Gastroesophageal sphincter (tissue), 4 donors: ENCODE data around the gene PLCB4. TPM values are rescaled to one million over a fixed set of nuclear protein-coding genes. Genes with fewer than 3 reads are reported as not detected.
"Not testable (repeated sequence)": the region's sequence is repeated elsewhere in the genome, so short reads cannot be mapped to it uniquely, and the experiment has no call there.

Experiments
- ATAC-seq: fragments of 150-250 bp; one replicate; pipeline ENCODE4 v1.9.1; 2016; ENCODE audit warnings: mild to moderate bottlenecking, moderate library complexity
- H3K27ac ChIP-seq, 4 donors: fragments of 200-600 bp; sonication (generic) in 3 of 4; 1 replicate in 3 of 4; 2 replicates in 1 of 4; pipeline ENCODE4 v1.5.1; 2016 to 2019
- H3K27me3 ChIP-seq: fragments of 200-600 bp; sonication (generic); one replicate; pipeline ENCODE4 v1.5.1; 2019
- H3K36me3 ChIP-seq, 2 donors: fragments of 200-600 bp; sonication (generic); one replicate each; pipeline ENCODE4 v1.5.1; 2019; ENCODE audit warnings: control low read depth in 1 of 2
- H3K4me1 ChIP-seq, 3 donors: fragments of 200-600 bp; sonication (generic); 1 replicate in 2 of 3; 2 replicates in 1 of 3; pipeline ENCODE4 v1.5.1; 2016 to 2019; ENCODE audit warnings: control low read depth in 2 of 3
- H3K4me3 ChIP-seq, 2 donors: fragments of 200-600 bp; sonication (generic); one replicate each; pipeline ENCODE4 v1.5.1; 2019; ENCODE audit warnings: mild to moderate bottlenecking in 1 of 2, moderate library complexity in 1 of 2
- H3K9me3 ChIP-seq, 3 donors: fragments of 200-600 bp; sonication (generic); one replicate each; pipeline ENCODE4 v1.5.1; 2017 to 2019; ENCODE audit warnings: control low read depth in 2 of 3
- EP300 ChIP-seq: sonication (generic); formaldehyde crosslinking; IDR thresholded peaks from one replicate; pipeline ENCODE4 v1.6.1; 2017; ENCODE audit warnings: antibody characterized with exemption, mild to moderate bottlenecking
- POLR2A ChIP-seq, 2 donors: fragments of 450-650 bp; IDR thresholded peaks; one replicate each; pipeline ENCODE4 v1.6.1; 2017; ENCODE audit warnings: antibody characterized with exemption in 2 of 2, mild to moderate bottlenecking in 2 of 2, moderate library complexity in 1 of 2
- POLR2AphosphoS5 ChIP-seq: sonication (generic); formaldehyde crosslinking; IDR thresholded peaks from one replicate; pipeline ENCODE4 v1.6.1; 2017; ENCODE audit warnings: antibody characterized with exemption
- WGBS, 2 donors: methylation state at CpG; one replicate each; pipeline ENCODE4 v1.1.5; 2018; ENCODE audit warnings: low coverage in 1 of 2; 5-methylcytosine and 5-hydroxymethylcytosine counted together
- total RNA-seq, 4 donors: library from RNA; depleted of rRNA; stranded (reverse); fragments of >200 nt; gene quantifications; one replicate each; pipeline ENCODE4 v1.1.0, GENCODE V29; 2016
- TF ChIP-seq, protein P1 (sequence below), 4 experiments: fragments of 200-600 bp in 2 of 4; fragments of 450-650 bp in 2 of 4; sonication (generic) in 1 of 4; IDR thresholded peaks; one replicate each; pipeline ENCODE4 v1.5.1; 2017 to 2019; ENCODE audit warnings: antibody characterized with exemption in 4 of 4, mild to moderate bottlenecking in 2 of 4, moderate library complexity in 2 of 4

PLCB4 gene
- total RNA-seq, 4 donors from 2014 or later, result 21.9 to 109 (median 59.1) TPM

- no peak overlapping the region for H3K4me3 ChIP-seq
- H3K4me1 ChIP-seq, result peaks cover 0 to 30% (median 3%) of the 10 kb centered on the region in 3 donors
- WGBS, 2 donors, result 43 to 54% methylated on average over 5 of the region's 5 CpGs
- no peaks in the 10 kb centered on the region for H3K27me3 ChIP-seq
- ATAC-seq, result no peak
- TF ChIP-seq EP300, result no peak
- no peak for TF ChIP-seq POLR2AphosphoS5
- TF ChIP-seq, protein P1, sequence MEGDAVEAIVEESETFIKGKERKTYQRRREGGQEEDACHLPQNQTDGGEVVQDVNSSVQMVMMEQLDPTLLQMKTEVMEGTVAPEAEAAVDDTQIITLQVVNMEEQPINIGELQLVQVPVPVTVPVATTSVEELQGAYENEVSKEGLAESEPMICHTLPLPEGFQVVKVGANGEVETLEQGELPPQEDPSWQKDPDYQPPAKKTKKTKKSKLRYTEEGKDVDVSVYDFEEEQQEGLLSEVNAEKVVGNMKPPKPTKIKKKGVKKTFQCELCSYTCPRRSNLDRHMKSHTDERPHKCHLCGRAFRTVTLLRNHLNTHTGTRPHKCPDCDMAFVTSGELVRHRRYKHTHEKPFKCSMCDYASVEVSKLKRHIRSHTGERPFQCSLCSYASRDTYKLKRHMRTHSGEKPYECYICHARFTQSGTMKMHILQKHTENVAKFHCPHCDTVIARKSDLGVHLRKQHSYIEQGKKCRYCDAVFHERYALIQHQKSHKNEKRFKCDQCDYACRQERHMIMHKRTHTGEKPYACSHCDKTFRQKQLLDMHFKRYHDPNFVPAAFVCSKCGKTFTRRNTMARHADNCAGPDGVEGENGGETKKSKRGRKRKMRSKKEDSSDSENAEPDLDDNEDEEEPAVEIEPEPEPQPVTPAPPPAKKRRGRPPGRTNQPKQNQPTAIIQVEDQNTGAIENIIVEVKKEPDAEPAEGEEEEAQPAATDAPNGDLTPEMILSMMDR (IDR thresholded peaks at IDR 0.05), result no peak
- TF ChIP-seq POLR2A (IDR thresholded peaks at IDR 0.05), result no peak
- no peaks in the 10 kb centered on the region for H3K9me3 ChIP-seq
- H3K36me3 ChIP-seq, result peaks cover 0 to 4% of the 10 kb centered on the region in 2 donors
- H3K27ac ChIP-seq, result no peak overlapping the region
These were observed 305.2 kb downstream of the PLCB4 start for GRCh38 chr20:9374072-9374471.

GRCh38 chr20:9374480-9374879, 305.6 kb downstream of the PLCB4 start:
- Histone ChIP-seq H3K27me3 (no peaks in the 10 kb centered on the region), H3K9me3 (no peaks in the 10 kb centered on the region), H3K27ac (no peak overlapping the region), H3K4me3 (no peak overlapping the region), H3K36me3 (peaks cover 0 to 4% of the 10 kb centered on the region in 2 donors), H3K4me1 (peaks cover 0 to 30% (median 3%) of the 10 kb centered on the region in 3 donors)
- no peak for TF ChIP-seq POLR2AphosphoS5
- TF ChIP-seq POLR2A (IDR thresholded peaks at IDR 0.05), result no peak
- TF ChIP-seq EP300, result no peak
- TF ChIP-seq, protein P1 (IDR thresholded peaks at IDR 0.05), result no peak
- 100% methylated on average over 1 of the region's 1 CpG; no CpG with 5 or more reads in 1 of the 2 donors for WGBS, 2 donors
- no peak for ATAC-seq

GRCh38 chr20:9375221-9375681, 306.4 kb downstream of the PLCB4 start:
- Histone ChIP-seq H3K9me3 (no peaks in the 10 kb centered on the region), H3K27ac (no peak overlapping the region), H3K4me3 (no peak overlapping the region), H3K36me3 (peaks cover 0 to 4% of the 10 kb centered on the region in 2 donors), H3K4me1 (peaks cover 0 to 30% (median 3%) of the 10 kb centered on the region in 3 donors), H3K27me3 (no peaks in the 10 kb centered on the region)
- TF ChIP-seq POLR2AphosphoS5 (no peak), EP300 (no peak), POLR2A (IDR thresholded peaks at IDR 0.05) (no peak)
- TF ChIP-seq, protein P1 (IDR thresholded peaks at IDR 0.05), result no peak
- ATAC-seq, result no peak
- WGBS, 2 donors, result 14 to 80% methylated on average over 1 of the region's 1 CpG

- Histone ChIP-seq H3K4me3 (no peak overlapping the region), H3K4me1 (peaks cover 0 to 30% (median 3%) of the 10 kb centered on the region in 3 donors), H3K27me3 (no peaks in the 10 kb centered on the region), H3K9me3 (no peaks in the 10 kb centered on the region), H3K36me3 (peaks cover 0 to 8% of the 10 kb centered on the region in 2 donors), H3K27ac (no peak overlapping the region)
- 29 to 47% methylated on average over 2 of the region's 2 CpGs for WGBS, 2 donors
- no peak for ATAC-seq
- TF ChIP-seq EP300, result no peak
- no peak for TF ChIP-seq POLR2AphosphoS5
- no peak for TF ChIP-seq POLR2A (IDR thresholded peaks at IDR 0.05)
- TF ChIP-seq, protein P1 (IDR thresholded peaks at IDR 0.05), result no peak
These were observed 308.1 kb downstream of the PLCB4 start for GRCh38 chr20:9377007-9377406.

DNA sequence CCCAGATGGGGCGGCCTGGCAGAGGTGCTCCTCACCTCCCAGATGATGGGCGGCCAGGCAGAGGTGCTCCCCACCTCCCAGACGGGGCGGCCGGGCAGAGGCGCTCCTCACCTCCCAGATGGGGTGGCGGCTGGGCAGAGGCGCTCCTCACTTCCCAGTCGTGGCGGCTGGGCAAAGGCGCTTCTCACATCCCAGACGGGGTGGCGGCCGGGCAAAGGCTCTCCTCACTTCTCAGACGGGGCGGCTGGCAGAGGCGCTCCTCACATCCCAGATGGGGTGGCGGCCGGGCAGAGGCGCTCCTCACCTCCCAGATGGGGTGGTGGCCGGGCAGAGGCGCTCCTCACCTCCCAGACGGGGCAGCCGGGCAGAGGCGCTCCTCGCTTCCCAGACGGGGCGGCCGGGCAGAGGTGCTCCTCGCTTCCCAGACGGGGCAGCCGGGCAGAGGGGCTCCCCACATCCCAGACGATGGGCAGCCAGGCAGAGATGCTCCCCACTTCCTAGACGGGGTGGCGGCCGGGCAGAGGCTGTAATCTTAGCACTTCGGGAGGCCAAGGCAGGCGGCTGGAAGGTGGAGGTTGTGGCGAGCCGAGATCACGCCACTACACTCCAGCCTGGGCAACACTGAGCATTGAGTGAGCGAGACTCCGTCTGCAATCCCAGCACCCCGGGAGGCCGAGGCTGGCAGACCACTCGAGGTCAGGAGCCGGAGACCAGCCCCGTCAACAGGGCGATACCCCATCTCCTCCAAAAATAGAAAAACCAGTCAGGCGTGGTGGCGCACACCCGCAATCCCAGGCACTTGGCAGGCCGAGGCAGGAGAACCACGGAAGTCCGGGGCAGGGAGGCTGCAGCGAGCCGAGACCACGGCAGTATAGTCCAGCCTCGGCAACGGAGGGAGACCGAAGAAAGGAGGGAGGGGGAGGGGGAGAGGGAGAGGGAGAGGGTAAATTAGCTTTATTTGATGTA, 316.7 kb downstream of the PLCB4 start:
- not testable (repeated sequence) for H3K27ac ChIP-seq, H3K27me3 ChIP-seq, H3K4me1 ChIP-seq, H3K4me3 ChIP-seq, ATAC-seq, H3K9me3 ChIP-seq
- peaks cover 0 to 42% of the 10 kb centered on the region in 2 donors for H3K36me3 ChIP-seq
- 98 to 100% methylated on average over 5 to 8 of the region's 61 CpGs for WGBS, 2 donors
